Large intestine (tissue), 3 donors: ENCODE data around the gene CCR1. TPM values are rescaled to one million over a fixed set of nuclear protein-coding genes. Genes with fewer than 3 reads are reported as not detected.
"Not testable (repeated sequence)": the region's sequence is repeated elsewhere in the genome, so short reads cannot be mapped to it uniquely, and the experiment has no call there.

Source experiments
- DNase-seq, 2 donors: peaks; one replicate each; pipeline versions ENCODE4 v3.0.0 to v3.0.0-alpha.2; 2013
- H3K27ac ChIP-seq: one replicate; pipeline ENCODE4 v1.5.1; 2013; ENCODE audit warnings: low read length
- H3K27me3 ChIP-seq: 2 replicates; pipeline ENCODE4 v1.6.1; 2013; ENCODE audit warnings: low read length; ENCODE audit not compliant: control insufficient read depth, insufficient read depth
- H3K36me3 ChIP-seq: 2 replicates; pipeline ENCODE4 v1.6.1; 2013; ENCODE audit warnings: low read length; ENCODE audit not compliant: control insufficient read depth, insufficient read depth
- H3K4me1 ChIP-seq: one replicate; pipeline ENCODE4 v1.6.1; 2013; ENCODE audit warnings: low read length; ENCODE audit not compliant: control insufficient read depth, insufficient read depth
- H3K4me3 ChIP-seq: one replicate; pipeline ENCODE4 v1.5.1; 2013; ENCODE audit warnings: low read length
- H3K9me3 ChIP-seq: one replicate; pipeline ENCODE4 v1.6.1; 2013; ENCODE audit warnings: mild to moderate bottlenecking, low read depth, low read length, moderate library complexity; ENCODE audit not compliant: control insufficient read depth
- WGBS: methylation state at CpG from one replicate; pipeline ENCODE4 v1.1.5; 2013; ENCODE audit warnings: low lambda C conversion rate; ENCODE audit not compliant: insufficient coverage; 5-methylcytosine and 5-hydroxymethylcytosine counted together
- polyA plus RNA-seq: library from polyadenylated mRNA; unstranded; fragments of 120-200 nt; gene quantifications from one replicate; pipeline ENCODE4 v1.2.1, GENCODE V29; 2013

CCR1 gene
- polyA plus RNA-seq, 1 donor, result 3.4 TPM

DNA sequence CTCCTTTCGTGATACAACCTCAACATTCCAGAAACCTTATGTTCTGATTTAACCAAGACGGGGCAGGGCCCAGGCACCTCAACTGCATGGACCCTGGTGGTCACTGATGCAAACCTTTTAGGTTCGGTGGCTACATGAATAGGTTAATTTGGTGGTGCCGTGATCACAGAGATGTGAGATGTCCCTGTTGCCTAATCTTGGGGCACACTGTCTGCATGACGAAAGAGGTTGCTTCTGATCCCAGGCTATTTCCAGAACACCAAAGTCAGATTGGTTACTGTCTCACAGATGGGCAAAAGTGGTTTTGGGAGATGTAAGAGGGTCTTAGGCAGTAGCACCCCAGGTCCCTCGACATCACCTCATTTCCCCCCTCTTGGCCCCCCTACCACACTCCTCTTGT is 4.0 kb upstream of the CCR1 start:
- DNase-seq, result no peak
- Histone ChIP-seq H3K4me1 (no peaks in the 10 kb centered on the region), H3K36me3 (no peaks in the 10 kb centered on the region), H3K27ac (no peak overlapping the region), H3K4me3 (no peak overlapping the region), H3K9me3 (no peaks in the 10 kb centered on the region), H3K27me3 (no peaks in the 10 kb centered on the region)
- WGBS, result 67% methylated on average over 1 of the region's 6 CpGs

DNA sequence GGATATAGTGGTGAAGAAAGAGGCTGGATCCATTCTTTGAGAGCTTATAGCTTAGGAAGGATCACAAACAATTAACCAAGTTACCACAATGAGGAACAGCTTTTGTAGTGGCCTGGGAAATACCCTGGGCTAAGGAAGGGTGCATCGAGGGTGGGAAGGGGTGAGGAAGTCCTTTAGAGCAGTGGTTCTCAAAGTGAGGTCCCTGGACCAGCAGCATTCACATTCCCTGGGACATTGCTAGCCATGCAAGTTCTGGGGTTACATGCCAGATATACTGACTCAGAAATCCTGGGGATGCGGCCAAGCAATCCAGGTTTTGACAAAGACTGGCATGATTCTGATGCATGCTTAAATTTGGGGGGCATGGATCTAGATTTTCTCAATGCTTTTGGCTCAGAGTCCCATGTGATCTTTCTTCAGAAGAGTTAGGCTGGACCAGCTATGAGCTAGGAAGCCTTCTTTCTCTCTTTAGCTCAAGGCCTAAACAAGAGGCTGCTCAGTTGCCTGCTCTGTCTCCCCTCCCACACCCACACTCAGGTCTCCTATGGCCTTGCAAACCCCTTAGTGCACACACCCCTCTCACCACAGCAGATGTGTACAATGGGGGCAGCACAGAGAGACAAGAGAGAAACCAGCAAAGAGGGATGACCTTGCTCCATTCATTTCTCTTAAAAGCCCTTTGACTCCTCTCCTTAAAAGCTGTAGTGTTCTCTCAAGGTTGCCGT is 1.8 kb upstream of the CCR1 start:
- Histone ChIP-seq H3K9me3 (no peaks in the 10 kb centered on the region), H3K4me3 (no peak overlapping the region), H3K36me3 (no peaks in the 10 kb centered on the region), H3K4me1 (no peaks in the 10 kb centered on the region), H3K27ac (no peak overlapping the region), H3K27me3 (no peaks in the 10 kb centered on the region)
- DNase-seq, result no peak
- WGBS, result no CpG with 5 or more reads among the region's 3 CpGs

DNA sequence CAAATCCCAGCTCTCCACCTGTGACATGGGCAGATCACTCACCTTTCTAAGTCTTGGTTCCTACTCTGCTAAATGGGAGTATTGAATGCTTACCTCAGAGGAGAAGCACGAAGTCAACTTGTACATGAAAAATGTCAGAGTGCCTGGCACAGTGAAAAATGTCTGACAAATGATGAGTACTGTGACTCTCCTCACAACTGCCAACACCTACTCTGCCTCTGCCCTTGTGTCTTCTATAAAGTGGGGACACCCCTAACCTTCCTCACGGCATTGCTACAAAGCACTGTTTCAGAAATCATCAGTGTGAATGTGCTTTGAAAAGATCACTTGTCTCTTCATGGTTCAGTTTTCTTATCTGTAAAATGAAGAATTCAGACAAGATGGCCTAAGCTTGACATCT is 940 bp upstream of the CCR1 start:
- no peaks in the 10 kb centered on the region for H3K4me1 ChIP-seq
- H3K9me3 ChIP-seq, result no peaks in the 10 kb centered on the region
- no peak for DNase-seq
- no peaks in the 10 kb centered on the region for H3K36me3 ChIP-seq
- no peak overlapping the region for H3K4me3 ChIP-seq
- no CpG with 5 or more reads among the region's 2 CpGs for WGBS
- no peaks in the 10 kb centered on the region for H3K27me3 ChIP-seq
- no peak overlapping the region for H3K27ac ChIP-seq

DNA sequence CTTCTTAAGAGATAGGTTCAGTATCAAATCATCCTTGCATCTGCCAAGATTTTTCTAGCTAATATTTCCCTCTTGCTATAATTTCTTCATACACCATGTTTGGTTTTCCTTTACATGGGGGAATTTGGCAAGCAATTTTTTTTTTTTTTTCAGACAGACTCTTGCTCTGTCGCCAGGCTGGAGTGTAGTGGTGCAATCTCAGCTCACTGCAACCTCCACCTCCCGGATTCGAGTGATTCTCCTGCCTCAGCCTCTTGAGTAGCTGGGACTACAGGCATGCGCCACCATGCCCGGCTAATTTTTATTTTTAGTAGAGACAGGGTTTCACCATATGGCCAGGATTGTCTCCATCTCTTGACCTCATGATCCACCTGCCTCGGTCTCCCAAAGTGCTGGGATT is 599 bp downstream of the CCR1 start:
- DNase-seq, H3K27me3 ChIP-seq, H3K4me3 ChIP-seq, H3K27ac ChIP-seq, H3K4me1 ChIP-seq, H3K9me3 ChIP-seq, H3K36me3 ChIP-seq: not testable (repeated sequence)
- 100% methylated on average over 1 of the region's 6 CpGs for WGBS

DNA sequence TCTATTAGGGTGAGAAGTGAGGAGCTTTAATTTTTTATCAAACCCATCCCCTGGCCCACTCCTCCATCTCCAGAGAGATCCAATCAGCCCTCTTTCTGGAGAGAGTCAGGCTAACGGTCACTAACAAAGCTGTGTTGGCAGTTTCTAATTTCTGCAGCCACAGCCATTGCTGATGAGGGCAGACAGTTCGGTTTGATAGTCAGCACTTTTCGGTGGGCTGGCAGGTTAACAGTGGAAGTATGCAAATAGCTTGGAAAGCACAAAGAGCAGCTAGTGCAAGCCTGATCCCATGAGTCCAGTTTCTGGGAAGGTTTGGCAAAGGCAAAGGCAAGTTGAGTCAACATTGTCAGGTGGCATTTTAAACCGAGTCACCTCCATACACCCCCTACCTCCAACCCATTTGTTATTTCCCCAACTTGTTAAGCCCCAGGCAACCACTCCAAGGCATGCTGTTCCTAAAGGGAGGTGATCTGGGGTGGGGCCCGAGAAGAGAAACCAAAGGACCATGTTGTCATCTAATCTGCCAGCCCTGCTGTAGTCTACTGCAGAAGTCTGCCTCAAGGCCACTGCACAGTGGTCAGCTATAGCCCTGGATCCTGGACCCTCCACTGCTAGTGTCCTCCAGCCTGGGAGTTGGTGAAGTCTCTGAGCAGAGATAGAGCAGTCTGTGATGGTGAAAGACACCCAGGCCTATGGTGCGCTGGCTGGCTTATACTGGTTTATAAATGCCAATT is 1.7 kb downstream of the CCR1 start:
- Histone ChIP-seq H3K4me3 (no peak overlapping the region), H3K27ac (no peak overlapping the region)
- 60% methylated on average over 1 of the region's 6 CpGs for WGBS

DNA sequence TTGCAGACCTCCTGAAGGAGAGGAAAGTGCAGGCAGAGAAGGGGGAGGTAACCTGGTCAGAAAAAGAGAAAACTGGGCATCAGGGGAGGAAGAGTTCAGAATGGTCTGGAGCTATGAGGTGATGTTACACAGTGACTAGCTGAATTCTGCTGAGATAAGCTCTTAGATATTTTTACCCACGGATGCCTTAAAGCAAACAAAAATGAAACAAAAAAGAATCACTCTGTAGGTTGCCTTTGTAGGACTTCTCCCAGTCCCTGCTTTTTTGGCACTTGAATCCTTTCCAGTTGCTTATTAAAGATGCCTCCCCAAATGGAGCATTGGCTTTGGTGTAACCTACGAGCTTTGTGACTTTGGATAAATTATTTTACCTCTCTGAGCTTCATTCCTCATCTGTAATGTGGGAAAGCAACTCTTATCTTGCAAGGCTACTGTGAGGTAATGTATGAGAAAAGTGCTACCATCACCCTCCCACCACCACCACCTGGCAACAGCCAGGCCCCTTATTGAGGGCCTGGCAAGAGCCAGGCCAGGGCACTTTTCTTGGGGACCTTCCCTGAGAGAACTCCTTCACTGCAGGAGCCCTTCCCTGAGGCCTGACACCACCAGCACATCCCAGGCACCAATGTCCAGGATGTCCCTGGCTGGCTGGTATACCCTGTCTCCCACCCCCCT is 2.7 kb downstream of the CCR1 start:
- Histone ChIP-seq H3K36me3 (no peaks in the 10 kb centered on the region), H3K4me3 (no peak overlapping the region), H3K27ac (no peak overlapping the region), H3K9me3 (no peaks in the 10 kb centered on the region), H3K4me1 (no peaks in the 10 kb centered on the region), H3K27me3 (no peaks in the 10 kb centered on the region)
- no peak for DNase-seq
- no CpG with 5 or more reads among the region's 2 CpGs for WGBS

More for the DNA sequence above, 1.7 kb downstream of the CCR1 start:
- no peaks in the 10 kb centered on the region for H3K36me3 ChIP-seq
- H3K4me1 ChIP-seq, result no peaks in the 10 kb centered on the region
- no peaks in the 10 kb centered on the region for H3K27me3 ChIP-seq
- DNase-seq, result no peak
- H3K9me3 ChIP-seq, result no peaks in the 10 kb centered on the region

DNA sequence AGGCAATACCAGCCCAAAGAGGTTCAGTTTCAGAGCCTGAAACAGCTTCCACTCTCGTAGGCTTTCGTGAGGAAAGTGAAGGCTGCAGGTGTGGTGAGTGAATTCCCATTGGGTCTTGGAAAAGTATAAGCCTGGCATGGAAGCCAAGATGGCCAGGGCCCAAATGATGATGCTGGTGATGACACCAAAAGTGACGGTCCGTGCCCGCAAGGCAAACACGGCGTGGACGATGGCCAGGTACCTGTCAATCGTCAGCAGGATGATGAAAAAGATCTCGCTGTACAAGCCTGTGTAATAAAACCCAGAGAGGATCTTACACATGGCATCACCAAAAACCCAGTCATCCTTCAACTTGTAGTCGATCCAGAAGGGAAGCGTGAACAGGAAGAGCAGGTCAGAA is 4.4 kb downstream of the CCR1 start:
- Histone ChIP-seq H3K4me1 (no peaks in the 10 kb centered on the region), H3K27me3 (no peaks in the 10 kb centered on the region), H3K9me3 (no peaks in the 10 kb centered on the region), H3K36me3 (no peaks in the 10 kb centered on the region), H3K4me3 (no peak overlapping the region), H3K27ac (no peak overlapping the region)
- DNase-seq, result no peak
- WGBS, result no CpG with 5 or more reads among the region's 12 CpGs

DNA sequence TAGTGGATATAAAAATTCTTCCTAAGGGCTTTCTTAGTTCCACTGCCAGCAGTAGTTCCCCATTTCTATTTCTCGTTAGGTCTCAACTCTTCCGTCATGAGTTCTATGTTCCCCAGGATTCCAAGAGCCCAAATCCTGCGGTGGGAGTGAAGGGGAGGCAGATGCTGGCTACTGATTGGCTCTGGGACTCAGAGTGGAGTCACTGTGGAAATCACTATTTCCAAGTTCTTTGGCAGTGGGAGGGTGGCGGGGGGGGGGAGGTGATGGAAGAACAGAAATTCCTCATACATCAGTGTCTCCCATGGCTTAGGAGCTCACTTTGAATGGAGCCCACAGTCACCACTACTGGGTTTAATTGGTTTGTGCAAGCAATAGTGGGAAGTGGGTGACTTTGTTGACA is 5.6 kb downstream of the CCR1 start:
- H3K4me1 ChIP-seq, result no peaks in the 10 kb centered on the region
- H3K27me3 ChIP-seq, result no peaks in the 10 kb centered on the region
- no CpG with 5 or more reads among the region's 4 CpGs for WGBS
- no peaks in the 10 kb centered on the region for H3K36me3 ChIP-seq
- no peak overlapping the region for H3K4me3 ChIP-seq
- DNase-seq, result no peak
- no peaks in the 10 kb centered on the region for H3K9me3 ChIP-seq
- no peak overlapping the region for H3K27ac ChIP-seq

DNA sequence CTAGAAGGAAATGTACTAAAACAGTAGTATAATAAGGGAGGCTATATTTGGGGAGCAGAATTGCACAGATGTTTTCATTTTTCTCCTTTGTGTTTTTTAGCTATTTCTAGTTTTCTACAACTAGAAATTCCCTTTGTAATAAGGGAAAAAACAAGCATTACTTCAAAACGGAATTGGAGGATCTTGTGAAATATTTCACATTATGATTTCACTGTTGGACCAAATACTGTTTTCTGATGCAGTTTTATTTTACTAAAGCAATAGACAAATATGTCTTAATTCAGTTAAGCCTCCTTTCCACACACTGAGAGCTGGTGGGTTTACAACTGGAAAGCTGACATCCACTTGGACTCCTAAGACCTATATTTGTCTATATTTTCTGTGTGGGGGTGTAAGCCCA is 7.3 kb downstream of the CCR1 start:
- Histone ChIP-seq H3K9me3 (no peaks in the 10 kb centered on the region), H3K27me3 (no peaks in the 10 kb centered on the region), H3K27ac (no peak overlapping the region), H3K4me3 (no peak overlapping the region), H3K4me1 (no peaks in the 10 kb centered on the region), H3K36me3 (no peaks in the 10 kb centered on the region)
- DNase-seq, result no peak
- WGBS, result no CpG with 5 or more reads among the region's 1 CpG

DNA sequence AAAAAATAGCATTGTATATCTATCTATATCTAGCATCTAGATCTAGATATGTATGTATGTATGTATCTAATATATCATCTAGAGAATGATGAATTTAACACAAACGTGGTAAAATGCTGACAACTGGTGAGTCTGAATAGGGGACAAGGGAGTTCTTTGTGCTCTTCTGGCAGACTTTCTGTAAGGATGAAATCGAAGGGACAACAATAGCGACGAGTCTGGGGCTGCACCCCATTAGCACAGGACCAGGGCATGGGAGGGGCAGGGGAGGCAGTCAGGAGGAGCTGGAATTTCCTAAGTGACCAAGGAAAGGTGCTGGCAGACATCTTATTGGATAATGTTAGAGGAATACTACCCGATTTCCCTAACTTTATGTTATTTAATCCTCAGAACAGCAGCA is 7.9 kb downstream of the CCR1 start:
- DNase-seq, result no peak
- H3K36me3 ChIP-seq, result no peaks in the 10 kb centered on the region
- H3K27me3 ChIP-seq, result no peaks in the 10 kb centered on the region
- H3K9me3 ChIP-seq, result no peaks in the 10 kb centered on the region
- H3K4me1 ChIP-seq, result no peaks in the 10 kb centered on the region
- H3K4me3 ChIP-seq, result no peak overlapping the region
- no peak overlapping the region for H3K27ac ChIP-seq
- WGBS, result no CpG with 5 or more reads among the region's 5 CpGs
